Measurements from ENCODE around the gene ITM2C.
A peak's percentile ranks its signal among the peaks of the same experiment; 100 is the strongest.

The ITM2C gene

DNA sequence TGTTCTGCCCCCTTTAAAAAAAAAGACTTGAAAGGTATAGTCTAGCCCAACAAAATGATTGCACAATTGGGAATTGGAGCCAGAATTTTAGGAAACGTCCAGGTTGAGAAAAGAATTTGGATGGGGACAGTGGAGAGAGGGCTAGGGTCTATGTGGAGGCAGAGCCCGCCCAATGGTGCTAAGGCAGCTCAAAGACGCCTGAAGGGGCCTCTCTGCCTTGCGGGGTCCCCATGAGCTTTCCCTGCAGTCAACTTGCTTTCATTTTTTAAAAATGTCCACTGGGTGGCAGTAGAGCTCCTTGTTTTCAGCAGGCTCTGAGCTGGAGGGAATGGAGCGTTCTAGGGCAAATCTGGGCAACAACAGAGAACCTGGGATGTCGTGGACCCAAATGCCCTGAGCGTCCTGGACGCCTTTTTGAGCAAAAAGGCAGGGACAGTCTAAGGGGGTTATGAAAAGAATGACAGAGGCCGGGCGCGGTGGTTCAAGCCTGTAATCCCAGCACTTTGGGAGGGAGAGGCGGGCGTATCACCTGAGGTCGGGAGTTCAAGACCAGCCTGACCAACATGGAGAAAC lies 40.2 kb upstream of the ITM2C start (continued):
- TF ChIP-seq, protein P1, sequence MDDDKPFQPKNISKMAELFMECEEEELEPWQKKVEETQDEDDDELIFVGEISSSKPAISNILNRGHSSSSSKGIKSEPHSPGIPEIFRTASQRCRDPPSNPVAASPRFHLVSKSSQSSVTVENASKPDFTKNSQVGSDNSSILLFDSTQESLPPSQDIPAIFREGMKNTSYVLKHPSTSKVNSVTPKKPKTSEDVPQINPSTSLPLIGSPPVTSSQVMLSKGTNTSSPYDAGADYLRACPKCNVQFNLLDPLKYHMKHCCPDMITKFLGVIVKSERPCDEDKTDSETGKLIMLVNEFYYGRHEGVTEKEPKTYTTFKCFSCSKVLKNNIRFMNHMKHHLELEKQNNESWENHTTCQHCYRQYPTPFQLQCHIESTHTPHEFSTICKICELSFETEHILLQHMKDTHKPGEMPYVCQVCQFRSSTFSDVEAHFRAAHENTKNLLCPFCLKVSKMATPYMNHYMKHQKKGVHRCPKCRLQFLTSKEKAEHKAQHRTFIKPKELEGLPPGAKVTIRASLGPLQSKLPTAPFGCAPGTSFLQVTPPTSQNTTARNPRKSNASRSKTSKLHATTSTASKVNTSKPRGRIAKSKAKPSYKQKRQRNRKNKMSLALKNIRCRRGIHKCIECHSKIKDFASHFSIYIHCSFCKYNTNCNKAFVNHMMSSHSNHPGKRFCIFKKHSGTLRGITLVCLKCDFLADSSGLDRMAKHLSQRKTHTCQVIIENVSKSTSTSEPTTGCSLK (tag by site-specific recombination; IDR thresholded peaks at IDR 0.05), result no peak
- TF ChIP-seq, protein P2, sequence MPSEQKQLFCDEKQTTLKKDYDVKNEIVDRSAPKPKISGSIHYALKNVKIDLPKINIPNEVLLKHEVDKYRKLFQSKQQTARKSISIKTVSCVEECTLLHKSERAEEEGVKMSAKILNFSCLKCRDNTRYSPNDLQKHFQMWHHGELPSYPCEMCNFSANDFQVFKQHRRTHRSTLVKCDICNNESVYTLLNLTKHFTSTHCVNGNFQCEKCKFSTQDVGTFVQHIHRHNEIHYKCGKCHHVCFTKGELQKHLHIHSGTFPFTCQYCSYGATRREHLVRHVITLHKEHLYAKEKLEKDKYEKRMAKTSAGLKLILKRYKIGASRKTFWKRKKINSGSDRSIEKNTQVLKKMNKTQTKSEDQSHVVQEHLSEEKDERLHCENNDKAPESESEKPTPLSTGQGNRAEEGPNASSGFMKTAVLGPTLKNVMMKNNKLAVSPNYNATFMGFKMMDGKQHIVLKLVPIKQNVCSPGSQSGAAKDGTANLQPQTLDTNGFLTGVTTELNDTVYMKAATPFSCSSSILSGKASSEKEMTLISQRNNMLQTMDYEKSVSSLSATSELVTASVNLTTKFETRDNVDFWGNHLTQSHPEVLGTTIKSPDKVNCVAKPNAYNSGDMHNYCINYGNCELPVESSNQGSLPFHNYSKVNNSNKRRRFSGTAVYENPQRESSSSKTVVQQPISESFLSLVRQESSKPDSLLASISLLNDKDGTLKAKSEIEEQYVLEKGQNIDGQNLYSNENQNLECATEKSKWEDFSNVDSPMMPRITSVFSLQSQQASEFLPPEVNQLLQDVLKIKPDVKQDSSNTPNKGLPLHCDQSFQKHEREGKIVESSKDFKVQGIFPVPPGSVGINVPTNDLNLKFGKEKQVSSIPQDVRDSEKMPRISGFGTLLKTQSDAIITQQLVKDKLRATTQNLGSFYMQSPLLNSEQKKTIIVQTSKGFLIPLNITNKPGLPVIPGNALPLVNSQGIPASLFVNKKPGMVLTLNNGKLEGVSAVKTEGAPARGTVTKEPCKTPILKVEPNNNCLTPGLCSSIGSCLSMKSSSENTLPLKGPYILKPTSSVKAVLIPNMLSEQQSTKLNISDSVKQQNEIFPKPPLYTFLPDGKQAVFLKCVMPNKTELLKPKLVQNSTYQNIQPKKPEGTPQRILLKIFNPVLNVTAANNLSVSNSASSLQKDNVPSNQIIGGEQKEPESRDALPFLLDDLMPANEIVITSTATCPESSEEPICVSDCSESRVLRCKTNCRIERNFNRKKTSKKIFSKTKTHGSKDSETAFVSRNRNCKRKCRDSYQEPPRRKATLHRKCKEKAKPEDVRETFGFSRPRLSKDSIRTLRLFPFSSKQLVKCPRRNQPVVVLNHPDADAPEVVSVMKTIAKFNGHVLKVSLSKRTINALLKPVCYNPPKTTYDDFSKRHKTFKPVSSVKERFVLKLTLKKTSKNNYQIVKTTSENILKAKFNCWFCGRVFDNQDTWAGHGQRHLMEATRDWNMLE (tag by site-specific recombination; conservative IDR thresholded peaks at IDR 0.05; ENCODE audit: low read depth), result no peak
- TF ChIP-seq, protein P3, sequence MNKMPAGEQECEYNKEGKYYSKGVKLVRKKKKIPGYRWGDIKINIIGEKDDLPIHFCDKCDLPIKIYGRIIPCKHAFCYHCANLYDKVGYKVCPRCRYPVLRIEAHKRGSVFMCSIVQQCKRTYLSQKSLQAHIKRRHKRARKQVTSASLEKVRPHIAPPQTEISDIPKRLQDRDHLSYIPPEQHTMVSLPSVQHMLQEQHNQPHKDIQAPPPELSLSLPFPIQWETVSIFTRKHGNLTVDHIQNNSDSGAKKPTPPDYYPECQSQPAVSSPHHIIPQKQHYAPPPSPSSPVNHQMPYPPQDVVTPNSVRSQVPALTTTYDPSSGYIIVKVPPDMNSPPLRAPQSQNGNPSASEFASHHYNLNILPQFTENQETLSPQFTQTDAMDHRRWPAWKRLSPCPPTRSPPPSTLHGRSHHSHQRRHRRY (tag by site-specific recombination; IDR thresholded peaks at IDR 0.05), result no peak
- TF ChIP-seq ZNF394 (tag by site-specific recombination; IDR thresholded peaks at IDR 0.05; ENCODE audit: borderline replicate concordance) (no peak), ZBTB21 (tag by site-specific recombination; IDR thresholded peaks at IDR 0.05) (no peak), PRDM1 (tag by site-specific recombination; IDR thresholded peaks at IDR 0.05) (0 out of 2 replicates have a peak, but pooled peaks have one; percentile 5), KLF1 (tag by site-specific recombination; IDR thresholded peaks at IDR 0.05) (no peak), ZNF677 (tag by site-specific recombination; IDR thresholded peaks at IDR 0.05) (no peak), BCL11B (tag by site-specific recombination; IDR thresholded peaks at IDR 0.05; ENCODE audit: low read depth) (no peak), KLF8 (tag by site-specific recombination; IDR thresholded peaks at IDR 0.05) (no peak), ZNF621 (tag by site-specific recombination; IDR thresholded peaks at IDR 0.05) (no peak)

DNA sequence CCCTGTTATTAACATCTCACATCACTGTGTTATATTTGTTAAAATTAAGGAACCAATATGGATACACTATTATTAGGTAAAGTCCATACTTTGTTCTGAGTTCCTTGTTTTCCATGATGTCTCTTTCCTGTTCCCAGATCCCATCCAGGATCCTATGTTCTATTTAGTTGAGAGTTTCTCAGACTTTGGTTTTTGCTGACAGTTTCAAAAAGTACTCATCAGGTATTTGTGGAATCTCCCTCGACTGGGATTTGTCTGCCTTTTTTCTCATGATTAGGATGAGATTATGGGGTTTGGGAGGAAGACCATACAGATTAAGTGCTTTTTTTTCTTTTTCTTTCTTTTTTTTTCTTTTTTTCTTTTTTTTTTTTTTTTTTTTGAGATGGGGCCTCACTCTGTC lies 39.4 kb upstream of the ITM2C start:
- peaks cover 0 to 7% of the 10 kb centered on the region in 2 experiments; a peak in 1 of 3 replicates for H3K36me3 ChIP-seq (ENCODE audit: control insufficient read depth in 2 of 2, insufficient read depth in 1 of 2, low read length in 2 of 2)
- H3K27ac ChIP-seq (ENCODE audit: extremely low read depth, low read depth, low read length), result no peak overlapping the region
- CTCF ChIA-PET, result interaction anchor here (1.3 to 3.4 kb wide), 2 partner anchors 9 to 162 kb away, joined by 4 to 57 read pairs; no protein-coding TSS in a partner anchor
- no peaks in the 10 kb centered on the region for H3K4me1 ChIP-seq (ENCODE audit: control insufficient read depth, insufficient read depth, low read length)
- POLR2A ChIA-PET, result no interaction called here
- H3K4me3 ChIP-seq (ENCODE audit: low read depth, low read length), result no peak overlapping the region
- H3K9me3 ChIP-seq (ENCODE audit: control insufficient read depth, insufficient read depth, low read depth, low read length), result no peaks in the 10 kb centered on the region
- TF ChIP-seq ZNF146 (tag by site-specific recombination; IDR thresholded peaks at IDR 0.05), result no peak
- TF ChIP-seq, protein P4, sequence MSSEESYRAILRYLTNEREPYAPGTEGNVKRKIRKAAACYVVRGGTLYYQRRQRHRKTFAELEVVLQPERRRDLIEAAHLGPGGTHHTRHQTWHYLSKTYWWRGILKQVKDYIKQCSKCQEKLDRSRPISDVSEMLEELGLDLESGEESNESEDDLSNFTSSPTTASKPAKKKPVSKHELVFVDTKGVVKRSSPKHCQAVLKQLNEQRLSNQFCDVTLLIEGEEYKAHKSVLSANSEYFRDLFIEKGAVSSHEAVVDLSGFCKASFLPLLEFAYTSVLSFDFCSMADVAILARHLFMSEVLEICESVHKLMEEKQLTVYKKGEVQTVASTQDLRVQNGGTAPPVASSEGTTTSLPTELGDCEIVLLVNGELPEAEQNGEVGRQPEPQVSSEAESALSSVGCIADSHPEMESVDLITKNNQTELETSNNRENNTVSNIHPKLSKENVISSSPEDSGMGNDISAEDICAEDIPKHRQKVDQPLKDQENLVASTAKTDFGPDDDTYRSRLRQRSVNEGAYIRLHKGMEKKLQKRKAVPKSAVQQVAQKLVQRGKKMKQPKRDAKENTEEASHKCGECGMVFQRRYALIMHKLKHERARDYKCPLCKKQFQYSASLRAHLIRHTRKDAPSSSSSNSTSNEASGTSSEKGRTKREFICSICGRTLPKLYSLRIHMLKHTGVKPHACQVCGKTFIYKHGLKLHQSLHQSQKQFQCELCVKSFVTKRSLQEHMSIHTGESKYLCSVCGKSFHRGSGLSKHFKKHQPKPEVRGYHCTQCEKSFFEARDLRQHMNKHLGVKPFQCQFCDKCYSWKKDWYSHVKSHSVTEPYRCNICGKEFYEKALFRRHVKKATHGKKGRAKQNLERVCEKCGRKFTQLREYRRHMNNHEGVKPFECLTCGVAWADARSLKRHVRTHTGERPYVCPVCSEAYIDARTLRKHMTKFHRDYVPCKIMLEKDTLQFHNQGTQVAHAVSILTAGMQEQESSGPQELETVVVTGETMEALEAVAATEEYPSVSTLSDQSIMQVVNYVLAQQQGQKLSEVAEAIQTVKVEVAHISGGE (tag by site-specific recombination; conservative IDR thresholded peaks at IDR 0.05; ENCODE audit: low read depth), result no peak
- TF ChIP-seq ZNF155 (tag by site-specific recombination; IDR thresholded peaks at IDR 0.05), result no peak
- TF ChIP-seq, protein P1 (tag by site-specific recombination; IDR thresholded peaks at IDR 0.05), result no peak
- TF ChIP-seq, protein P5, sequence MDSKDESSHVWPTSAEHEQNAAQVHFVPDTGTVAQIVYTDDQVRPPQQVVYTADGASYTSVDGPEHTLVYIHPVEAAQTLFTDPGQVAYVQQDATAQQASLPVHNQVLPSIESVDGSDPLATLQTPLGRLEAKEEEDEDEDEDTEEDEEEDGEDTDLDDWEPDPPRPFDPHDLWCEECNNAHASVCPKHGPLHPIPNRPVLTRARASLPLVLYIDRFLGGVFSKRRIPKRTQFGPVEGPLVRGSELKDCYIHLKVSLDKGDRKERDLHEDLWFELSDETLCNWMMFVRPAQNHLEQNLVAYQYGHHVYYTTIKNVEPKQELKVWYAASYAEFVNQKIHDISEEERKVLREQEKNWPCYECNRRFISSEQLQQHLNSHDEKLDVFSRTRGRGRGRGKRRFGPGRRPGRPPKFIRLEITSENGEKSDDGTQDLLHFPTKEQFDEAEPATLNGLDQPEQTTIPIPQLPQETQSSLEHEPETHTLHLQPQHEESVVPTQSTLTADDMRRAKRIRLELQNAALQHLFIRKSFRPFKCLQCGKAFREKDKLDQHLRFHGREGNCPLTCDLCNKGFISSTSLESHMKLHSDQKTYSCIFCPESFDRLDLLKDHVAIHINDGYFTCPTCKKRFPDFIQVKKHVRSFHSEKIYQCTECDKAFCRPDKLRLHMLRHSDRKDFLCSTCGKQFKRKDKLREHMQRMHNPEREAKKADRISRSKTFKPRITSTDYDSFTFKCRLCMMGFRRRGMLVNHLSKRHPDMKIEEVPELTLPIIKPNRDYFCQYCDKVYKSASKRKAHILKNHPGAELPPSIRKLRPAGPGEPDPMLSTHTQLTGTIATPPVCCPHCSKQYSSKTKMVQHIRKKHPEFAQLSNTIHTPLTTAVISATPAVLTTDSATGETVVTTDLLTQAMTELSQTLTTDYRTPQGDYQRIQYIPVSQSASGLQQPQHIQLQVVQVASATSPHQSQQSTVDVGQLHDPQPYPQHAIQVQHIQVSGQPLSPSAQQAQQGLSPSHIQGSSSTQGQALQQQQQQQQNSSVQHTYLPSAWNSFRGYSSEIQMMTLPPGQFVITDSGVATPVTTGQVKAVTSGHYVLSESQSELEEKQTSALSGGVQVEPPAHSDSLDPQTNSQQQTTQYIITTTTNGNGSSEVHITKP (tag by site-specific recombination; IDR thresholded peaks at IDR 0.05), result no peak
- TF ChIP-seq, protein P6, sequence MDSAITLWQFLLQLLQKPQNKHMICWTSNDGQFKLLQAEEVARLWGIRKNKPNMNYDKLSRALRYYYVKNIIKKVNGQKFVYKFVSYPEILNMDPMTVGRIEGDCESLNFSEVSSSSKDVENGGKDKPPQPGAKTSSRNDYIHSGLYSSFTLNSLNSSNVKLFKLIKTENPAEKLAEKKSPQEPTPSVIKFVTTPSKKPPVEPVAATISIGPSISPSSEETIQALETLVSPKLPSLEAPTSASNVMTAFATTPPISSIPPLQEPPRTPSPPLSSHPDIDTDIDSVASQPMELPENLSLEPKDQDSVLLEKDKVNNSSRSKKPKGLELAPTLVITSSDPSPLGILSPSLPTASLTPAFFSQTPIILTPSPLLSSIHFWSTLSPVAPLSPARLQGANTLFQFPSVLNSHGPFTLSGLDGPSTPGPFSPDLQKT (IDR thresholded peaks at IDR 0.05; ENCODE audit: borderline replicate concordance, low read depth, low read length), result no peak

Data from HEK293 (cell line).